ENCODE results near the gene E2F4.

E2F4 gene

GRCh38 chr16:67157892-67158635 is 33.9 kb upstream of the E2F4 start:
- no peak for DNase-seq (ENCODE audit: low read depth, low spot score)

DNA sequence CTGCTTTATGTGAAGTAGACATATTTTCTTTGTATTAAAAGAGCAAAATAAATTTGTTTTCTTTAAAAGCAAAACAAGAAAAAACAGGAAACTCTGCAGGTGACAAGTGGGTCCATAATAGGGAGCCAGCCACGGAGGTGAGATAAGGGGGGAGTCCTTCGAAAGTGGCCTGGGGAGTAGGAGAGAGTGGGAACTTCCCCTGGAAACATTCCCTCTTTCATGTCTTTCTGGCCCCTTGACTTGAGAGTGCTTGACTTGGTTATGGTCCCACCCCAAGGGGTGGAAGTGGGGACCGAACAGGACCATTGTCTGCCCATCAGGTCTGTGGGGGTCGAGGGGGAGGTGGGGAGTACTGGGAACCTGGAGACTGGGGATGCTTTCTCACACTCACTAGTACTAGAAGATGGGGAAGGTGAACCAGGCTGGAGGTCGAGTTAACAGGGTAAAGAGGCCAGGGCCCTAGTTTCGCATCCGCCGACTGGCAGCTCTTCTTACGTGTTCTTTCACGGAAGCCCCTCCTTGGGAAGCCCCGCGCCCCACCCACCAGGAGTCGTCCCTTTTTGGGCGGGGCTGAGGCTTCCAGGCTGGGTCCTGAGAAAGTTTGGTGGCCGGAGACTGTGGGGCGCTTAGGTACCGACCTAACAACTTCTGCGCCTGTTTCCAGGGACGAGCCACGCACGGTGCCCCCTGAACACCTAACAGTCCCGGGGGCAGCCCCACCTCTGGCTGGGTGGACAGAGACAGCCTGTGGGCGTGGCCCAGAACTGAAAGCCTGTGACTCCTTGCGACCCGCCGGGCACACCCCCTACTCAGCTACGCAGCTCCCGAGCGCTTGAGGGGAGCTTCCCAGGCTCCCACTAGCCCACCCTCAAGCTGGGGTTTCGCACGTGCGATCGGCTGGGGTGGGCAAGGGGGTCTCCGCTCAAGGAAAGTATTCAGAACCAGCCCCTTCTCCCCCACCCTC is 33.0 kb upstream of the E2F4 start:
- no peak for DNase-seq (ENCODE audit: low read depth, low spot score)

GRCh38 chr16:67161595-67162058 is 30.3 kb upstream of the E2F4 start:
- no peak for DNase-seq (ENCODE audit: low read depth, low spot score)

DNA sequence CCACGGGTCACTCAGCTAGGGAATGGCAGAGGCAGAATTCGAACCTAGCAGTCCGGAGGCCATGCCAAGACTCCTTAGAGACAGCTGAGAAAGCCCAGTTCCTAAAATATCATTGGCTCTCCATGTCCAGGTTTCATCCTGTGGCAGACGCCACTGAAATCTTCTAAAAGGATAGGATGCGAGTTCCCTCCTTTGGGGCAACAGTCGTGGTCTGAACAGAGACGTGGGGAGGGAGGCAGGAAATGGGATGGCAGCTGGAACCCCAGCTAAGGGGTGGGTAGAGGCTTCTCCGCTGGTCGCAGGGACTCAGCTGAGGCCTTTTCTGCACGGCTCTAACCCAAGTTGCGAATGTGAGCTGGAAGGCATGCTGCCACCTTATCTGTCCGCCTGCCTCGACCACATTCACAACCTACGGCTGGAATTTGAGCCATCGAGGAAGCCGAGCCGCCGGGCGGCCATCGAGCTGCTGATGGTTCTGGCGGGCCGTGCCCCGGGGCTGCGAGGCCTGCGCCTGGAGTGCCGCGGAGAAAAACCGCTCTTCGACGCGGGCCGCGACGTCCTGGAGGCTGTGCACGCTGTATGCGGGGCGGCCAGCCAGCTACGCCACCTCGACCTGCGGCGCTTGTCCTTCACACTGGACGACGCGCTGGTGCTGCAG is 29.3 kb upstream of the E2F4 start:
- DNase-seq (ENCODE audit: low read depth, low spot score), result no peak

DNA sequence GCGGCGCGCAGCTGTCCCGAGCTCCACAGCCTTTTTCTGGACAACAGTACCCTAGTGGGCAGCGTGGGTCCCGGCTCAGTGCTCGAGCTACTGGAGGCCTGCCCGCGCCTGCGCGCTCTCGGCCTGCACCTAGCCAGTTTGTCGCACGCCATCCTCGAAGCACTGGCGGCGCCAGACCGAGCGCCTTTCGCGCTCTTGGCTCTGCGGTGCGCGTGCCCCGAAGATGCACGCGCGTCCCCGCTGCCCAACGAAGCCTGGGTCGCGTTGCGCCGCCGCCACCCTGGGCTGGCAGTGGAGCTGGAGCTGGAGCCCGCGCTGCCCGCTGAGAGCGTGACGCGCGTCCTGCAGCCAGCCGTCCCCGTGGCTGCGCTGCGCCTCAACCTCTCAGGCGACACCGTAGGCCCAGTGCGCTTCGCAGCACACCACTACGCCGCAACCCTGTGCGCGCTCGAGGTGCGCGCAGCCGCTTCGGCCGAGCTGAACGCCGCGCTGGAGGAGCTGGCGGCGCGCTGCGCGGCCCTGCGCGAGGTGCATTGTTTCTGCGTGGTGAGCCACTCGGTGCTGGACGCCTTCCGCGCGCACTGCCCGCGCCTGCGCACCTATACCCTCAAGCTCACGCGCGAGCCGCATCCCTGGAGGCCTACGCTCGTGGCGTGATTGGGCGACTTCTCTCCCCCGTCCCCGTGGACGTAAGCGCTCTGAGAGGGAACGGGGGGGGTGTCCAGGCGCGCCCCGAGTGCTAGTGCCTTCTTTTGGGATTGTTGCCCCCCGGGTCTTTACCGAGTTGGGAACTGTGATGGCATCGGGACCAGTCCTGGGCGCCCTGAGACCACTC is 28.6 kb upstream of the E2F4 start:
- DNase-seq (ENCODE audit: low read depth, low spot score), result no peak

DNA sequence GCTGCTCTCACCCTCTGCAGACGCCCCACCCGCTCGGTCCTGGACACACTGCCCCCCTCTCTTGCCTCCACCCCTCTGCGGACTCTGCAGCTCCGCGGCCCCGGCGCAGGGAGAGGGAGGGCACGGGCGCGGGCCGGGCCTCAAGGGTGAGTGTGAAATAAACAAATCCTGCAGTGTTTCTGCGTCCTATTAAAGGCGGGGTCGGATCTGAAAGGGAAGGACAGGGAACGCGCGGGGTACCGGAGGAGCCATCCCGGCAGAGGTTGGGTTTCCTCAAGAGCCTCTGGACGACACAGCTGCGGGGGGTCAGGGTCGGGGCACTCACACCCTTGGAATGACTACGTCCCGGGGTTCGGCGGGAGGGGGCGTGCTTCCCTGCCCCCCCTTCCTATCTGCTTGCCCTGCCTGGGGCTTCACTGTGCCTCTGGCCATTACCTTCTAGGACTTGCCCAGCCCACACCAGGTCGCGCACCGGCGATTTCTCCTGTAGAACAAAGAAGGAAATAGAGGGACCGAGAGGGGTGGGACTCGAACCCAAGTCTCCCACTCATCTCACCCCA is 27.9 kb upstream of the E2F4 start:
- DNase-seq (ENCODE audit: low read depth, low spot score), result no peak

GRCh38 chr16:67164599-67165061 is 27.3 kb upstream of the E2F4 start, which contains the start of gene HSF4:
HSF4 (plus strand) TSS chr16:67164745; CDS start chr16:67164812, 67 bp downstream.
- no peak for DNase-seq (ENCODE audit: low read depth, low spot score)

DNA sequence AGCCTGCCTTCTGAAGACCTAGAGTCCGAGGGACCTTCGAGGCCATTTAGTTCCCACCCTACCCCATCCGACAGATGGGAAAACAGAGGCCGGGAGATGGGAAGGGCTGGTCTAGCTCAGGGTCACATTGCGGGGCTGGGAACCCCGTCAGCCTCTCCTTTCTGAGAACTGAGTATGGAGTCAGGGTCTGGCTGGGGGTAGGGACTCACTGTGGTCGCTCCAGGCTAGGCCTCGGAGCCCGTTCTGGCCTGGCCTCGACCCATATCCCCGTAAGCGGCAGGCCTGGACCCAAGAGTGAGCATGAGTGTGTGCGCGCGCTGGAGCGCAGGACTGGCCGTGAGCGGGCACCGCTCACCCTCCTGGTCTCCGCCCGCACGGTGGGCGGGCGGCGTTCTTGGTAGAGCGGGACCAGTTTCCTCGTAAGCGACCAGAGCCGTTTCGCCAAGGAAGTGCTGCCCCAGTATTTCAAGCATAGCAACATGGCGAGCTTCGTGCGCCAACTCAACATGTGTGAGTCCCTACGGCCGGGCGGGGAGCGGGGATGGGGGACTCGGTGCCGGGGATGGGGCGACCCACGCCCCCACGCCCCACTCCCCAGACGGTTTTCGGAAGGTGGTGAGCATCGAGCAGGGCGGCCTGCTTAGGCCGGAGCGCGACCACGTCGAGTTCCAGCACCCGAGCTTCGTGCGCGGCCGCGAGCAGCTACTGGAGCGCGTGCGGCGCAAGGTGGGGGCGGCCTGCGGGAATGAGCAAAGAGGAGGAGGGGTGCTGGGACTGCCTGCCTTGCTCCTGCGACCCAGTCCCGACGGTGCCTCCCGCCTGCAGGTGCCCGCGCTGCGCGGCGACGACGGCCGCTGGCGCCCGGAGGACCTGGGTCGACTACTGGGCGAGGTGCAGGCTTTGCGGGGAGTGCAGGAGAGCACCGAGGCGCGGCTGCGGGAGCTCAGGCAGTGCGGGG is 26.6 kb upstream of the E2F4 start:
- no peak for DNase-seq (ENCODE audit: low read depth, low spot score)

GRCh38 chr16:67166110-67166547 is 25.8 kb upstream of the E2F4 start:
- no peak for DNase-seq (ENCODE audit: low read depth, low spot score)

DNA sequence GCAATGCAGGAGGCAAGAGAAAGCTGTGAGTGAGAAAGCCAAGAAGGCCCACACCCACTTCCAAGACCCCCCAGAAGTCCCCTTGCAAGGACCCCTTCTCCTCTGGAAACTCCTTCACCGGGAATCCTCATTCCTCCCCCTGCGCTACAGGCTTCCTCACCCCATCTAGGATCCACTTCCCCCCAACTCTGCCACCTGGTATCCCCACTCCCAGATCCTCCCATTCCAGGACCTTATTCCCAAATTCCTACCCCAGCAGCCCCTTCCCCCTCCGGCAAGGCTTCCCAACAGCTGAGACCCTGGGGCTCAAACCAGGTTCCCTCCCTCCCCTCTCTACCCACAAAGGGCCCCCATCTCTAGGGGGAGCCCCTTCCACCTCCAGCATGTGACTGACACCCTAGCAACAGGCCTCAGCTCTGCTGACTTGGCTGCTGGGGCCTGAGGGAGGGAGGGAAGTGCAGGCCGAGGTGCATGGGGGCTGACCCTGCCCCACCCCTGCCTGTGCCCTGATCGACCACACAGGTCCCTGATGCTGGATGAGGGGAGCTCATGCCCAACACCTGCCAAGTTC is 25.3 kb upstream of the E2F4 start:
- no peak for DNase-seq (ENCODE audit: low read depth, low spot score)

DNA sequence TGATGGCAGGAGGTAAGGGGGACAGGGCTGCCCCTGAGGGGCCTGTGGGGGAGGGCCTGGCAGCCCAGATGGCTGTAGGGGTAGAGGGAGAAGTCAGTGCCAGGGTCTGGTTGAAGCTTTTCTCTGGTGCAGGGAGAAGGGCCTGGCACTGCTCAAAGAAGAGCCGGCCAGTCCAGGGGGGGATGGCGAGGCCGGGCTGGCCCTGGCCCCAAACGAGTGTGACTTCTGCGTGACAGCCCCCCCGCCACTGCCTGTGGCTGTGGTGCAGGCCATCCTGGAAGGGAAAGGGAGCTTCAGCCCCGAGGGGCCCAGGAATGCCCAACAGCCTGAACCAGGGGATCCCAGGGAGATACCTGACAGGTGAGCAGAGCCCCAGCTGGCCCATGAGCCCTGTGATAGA is 24.4 kb upstream of the E2F4 start:
- no peak for DNase-seq (ENCODE audit: low read depth, low spot score)

DNA sequence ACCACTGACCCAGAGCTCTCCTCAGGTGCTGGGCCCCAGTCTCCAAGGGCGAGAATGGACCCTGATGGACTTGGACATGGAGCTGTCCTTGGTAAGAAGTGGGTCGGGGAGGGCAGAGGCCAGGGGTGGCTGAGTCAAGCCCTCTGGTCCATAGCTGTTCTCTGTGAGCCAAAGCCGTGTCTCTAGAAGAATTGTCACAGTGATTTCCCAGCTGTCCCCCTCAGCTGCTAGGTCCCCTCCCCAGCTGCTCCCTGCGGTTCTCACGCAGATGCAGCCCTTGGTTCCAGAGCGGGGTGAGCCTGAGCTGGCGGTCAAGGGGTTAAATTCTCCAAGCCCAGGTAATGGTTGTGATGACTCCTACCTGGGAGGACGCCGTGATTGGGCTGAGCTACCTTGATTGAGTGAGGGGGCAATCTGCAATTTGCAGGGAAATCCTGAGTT is 22.9 kb upstream of the E2F4 start:
- DNase-seq (ENCODE audit: low read depth, low spot score), result no peak

- no peak for DNase-seq (ENCODE audit: low read depth, low spot score)
These were observed 22.2 kb upstream of the E2F4 start for GRCh38 chr16:67169642-67170167.

DNA sequence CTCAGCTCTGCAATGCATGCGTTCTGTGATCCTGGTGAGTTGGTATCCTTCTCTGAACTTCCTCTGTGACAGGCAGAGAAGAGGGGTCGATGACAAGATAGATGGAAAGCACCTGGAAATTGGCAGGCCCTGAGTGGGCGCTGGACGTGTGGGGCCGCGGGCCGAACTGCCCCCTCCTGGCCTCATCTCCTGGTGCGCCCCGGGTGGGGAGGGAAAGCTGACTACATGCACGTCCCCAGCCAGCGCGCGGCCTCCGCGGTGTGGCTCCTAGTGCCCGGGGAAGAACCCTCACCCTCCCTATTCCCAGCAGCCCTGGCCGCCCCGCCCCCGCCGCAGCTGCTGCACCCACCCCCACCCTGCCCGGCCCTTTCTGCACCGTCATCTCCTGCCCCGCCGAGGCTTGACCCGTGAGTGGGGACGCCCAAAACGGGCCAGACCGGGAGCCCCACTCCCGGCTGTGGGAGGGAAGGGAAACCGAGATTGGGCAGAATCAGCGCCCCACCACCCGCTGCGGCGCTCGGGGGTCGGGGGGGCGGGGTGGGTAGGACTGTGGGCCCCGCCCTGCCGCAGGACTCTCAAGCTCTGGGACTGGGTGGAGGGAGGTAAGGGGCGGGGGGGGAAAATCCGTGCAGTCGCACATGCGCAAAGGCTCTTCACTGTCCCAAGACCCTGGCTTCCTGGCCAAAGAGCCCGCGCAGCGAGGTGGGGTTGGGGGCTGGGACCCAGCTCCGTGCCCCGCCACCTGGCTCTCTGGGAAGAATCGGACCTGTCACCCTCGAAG is 21.6 kb upstream of the E2F4 start, which contains the start of gene NOL3:
NOL3 (plus strand) TSS at position 371 of the 781 bp plus-strand sequence.
- no peak for DNase-seq (ENCODE audit: low read depth, low spot score)

GRCh38 chr16:67170949-67171649 is 20.9 kb upstream of the E2F4 start:
- no peak for DNase-seq (ENCODE audit: low read depth, low spot score)

DNA sequence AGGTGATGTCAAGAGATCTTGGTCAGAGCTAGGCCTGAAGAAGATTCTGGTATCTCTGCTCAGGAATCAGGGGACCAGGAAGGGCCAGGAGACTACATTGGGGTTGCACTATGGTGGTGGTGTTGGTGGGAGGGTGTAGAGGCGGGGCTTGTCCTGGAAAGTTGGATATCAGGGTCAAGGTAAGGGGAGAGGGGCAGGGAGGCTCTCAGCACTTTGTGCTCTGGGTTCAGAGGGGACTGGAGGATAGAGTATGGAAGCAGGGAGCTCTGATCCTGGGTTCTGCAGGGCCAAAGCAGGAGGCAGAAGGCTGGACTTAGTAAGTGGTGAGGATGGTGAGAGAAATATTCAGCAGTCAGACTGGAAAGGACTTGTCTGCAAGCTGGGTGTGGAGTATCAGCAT is 18.6 kb upstream of the E2F4 start:
- DNase-seq (ENCODE audit: low read depth, low spot score), result no peak
